ENCODE measurements around the gene UBASH3B. TPM values are rescaled to one million over a fixed set of nuclear protein-coding genes. Genes with fewer than 3 reads are reported as not detected.

UBASH3B gene
- total RNA-seq, 1 donor from 2014 or later, result 2.0 TPM

GRCh38 chr11:122646549-122647340 is 8.8 kb upstream of the UBASH3B start:
- Histone ChIP-seq H2AFZ (replicated peaks) (no peak overlapping the region), H4K20me1 (ENCODE audit: low read depth) (no peaks in the 10 kb centered on the region), H3K9ac (no peak overlapping the region), H3K27ac (no peak overlapping the region), H3K27me3 (no peaks in the 10 kb centered on the region), H3F3A (ENCODE audit: low read depth) (no peaks in the 10 kb centered on the region), H3K4me2 (no peak overlapping the region), H3K36me3 (no peaks in the 10 kb centered on the region), H3K4me3 (no peak overlapping the region), H3K9me3 (ENCODE audit: low read depth) (no peaks in the 10 kb centered on the region), H3K4me1 (no peaks in the 10 kb centered on the region), H3K79me2 (ENCODE audit: low read depth) (no peaks in the 10 kb centered on the region)
- Mint-ChIP-seq H3K4me1 (no peaks in the 10 kb centered on the region), H3K4me3 (no peak overlapping the region), H3K9me3 (no peaks in the 10 kb centered on the region), H3K36me3 (no peaks in the 10 kb centered on the region), H3K27me3 (ENCODE audit: insufficient read depth, low read depth) (peaks cover 4% of the 10 kb centered on the region), H3K27ac (no peak overlapping the region)
- no peak for DNase-seq (ENCODE audit: low spot score)
- TF ChIP-seq CTCF (IDR thresholded peaks at IDR 0.05), result no peak
- TF ChIP-seq EZH2phosphoT487 (IDR thresholded peaks at IDR 0.05), result no peak
- TF ChIP-seq EZH2 (IDR thresholded peaks at IDR 0.05), result no peak

- Histone ChIP-seq H4K20me1 (ENCODE audit: low read depth) (no peaks in the 10 kb centered on the region), H2AFZ (replicated peaks) (no peak overlapping the region), H3K4me3 (no peak overlapping the region), H3F3A (ENCODE audit: low read depth) (no peaks in the 10 kb centered on the region), H3K27ac (no peak overlapping the region), H3K4me1 (no peaks in the 10 kb centered on the region), H3K9me3 (ENCODE audit: low read depth) (no peaks in the 10 kb centered on the region), H3K27me3 (peaks cover 6% of the 10 kb centered on the region), H3K36me3 (no peaks in the 10 kb centered on the region), H3K4me2 (no peak overlapping the region), H3K79me2 (ENCODE audit: low read depth) (no peaks in the 10 kb centered on the region), H3K9ac (no peak overlapping the region)
- Mint-ChIP-seq H3K36me3 (no peaks in the 10 kb centered on the region), H3K9me3 (no peaks in the 10 kb centered on the region), H3K4me1 (no peaks in the 10 kb centered on the region), H3K4me3 (no peak overlapping the region), H3K27me3 (ENCODE audit: insufficient read depth, low read depth) (peaks cover 4% of the 10 kb centered on the region), H3K27ac (no peak overlapping the region)
- no peak for DNase-seq (ENCODE audit: low spot score)
- TF ChIP-seq EZH2 (IDR thresholded peaks at IDR 0.05), result no peak
These were observed 7.7 kb upstream of the UBASH3B start for GRCh38 chr11:122647736-122648275.

GRCh38 chr11:122649116-122649515 is 6.4 kb upstream of the UBASH3B start:
- Histone ChIP-seq H2AFZ (replicated peaks) (no peak overlapping the region), H3K79me2 (ENCODE audit: low read depth) (no peaks in the 10 kb centered on the region), H3K27me3 (peaks cover 19% of the 10 kb centered on the region), H3F3A (ENCODE audit: low read depth) (peaks cover 3% of the 10 kb centered on the region), H3K4me1 (peaks cover 3% of the 10 kb centered on the region), H3K4me2 (no peak overlapping the region), H3K9me3 (ENCODE audit: low read depth) (no peaks in the 10 kb centered on the region), H3K4me3 (no peak overlapping the region), H3K27ac (no peak overlapping the region), H4K20me1 (ENCODE audit: low read depth) (no peaks in the 10 kb centered on the region), H3K36me3 (no peaks in the 10 kb centered on the region), H3K9ac (no peak overlapping the region)
- Mint-ChIP-seq H3K4me1 (no peaks in the 10 kb centered on the region), H3K27me3 (ENCODE audit: insufficient read depth, low read depth) (peaks cover 5% of the 10 kb centered on the region), H3K9me3 (no peaks in the 10 kb centered on the region), H3K27ac (no peak overlapping the region), H3K36me3 (no peaks in the 10 kb centered on the region), H3K4me3 (no peak overlapping the region)
- DNase-seq (ENCODE audit: low spot score), result no peak
- TF ChIP-seq CTCF (IDR thresholded peaks at IDR 0.05) (no peak), EZH2phosphoT487 (IDR thresholded peaks at IDR 0.05) (no peak), EZH2 (IDR thresholded peaks at IDR 0.05) (no peak)

- H3K9me3 ChIP-seq (ENCODE audit: low read depth), result no peaks in the 10 kb centered on the region
- peaks cover 6% of the 10 kb centered on the region for H4K20me1 ChIP-seq (ENCODE audit: low read depth)
- no peaks in the 10 kb centered on the region for H3K79me2 ChIP-seq (ENCODE audit: low read depth)
- H3K4me1 Mint-ChIP-seq, result peaks cover 7% of the 10 kb centered on the region
- TF ChIP-seq EZH2 (IDR thresholded peaks at IDR 0.05) (no peak), EZH2phosphoT487 (IDR thresholded peaks at IDR 0.05) (no peak), CTCF (IDR thresholded peaks at IDR 0.05) (no peak)
- peaks cover 3% of the 10 kb centered on the region for H3K4me1 ChIP-seq
- no peak overlapping the region for H3K4me3 ChIP-seq
- H3K4me2 ChIP-seq, result no peak overlapping the region
- H3K9ac ChIP-seq, result no peak overlapping the region
- peaks cover 32% of the 10 kb centered on the region for H3K27me3 ChIP-seq
- H3K36me3 ChIP-seq, result no peaks in the 10 kb centered on the region
- peaks cover 12% of the 10 kb centered on the region for H3F3A ChIP-seq (ENCODE audit: low read depth)
- H3K27ac Mint-ChIP-seq, result no peak overlapping the region
- peaks cover 5% of the 10 kb centered on the region for H3K27me3 Mint-ChIP-seq (ENCODE audit: insufficient read depth, low read depth)
- no peak overlapping the region for H2AFZ ChIP-seq (replicated peaks)
- H3K27ac ChIP-seq, result no peak overlapping the region
- no peak overlapping the region for H3K4me3 Mint-ChIP-seq
- no peaks in the 10 kb centered on the region for H3K9me3 Mint-ChIP-seq
- no peaks in the 10 kb centered on the region for H3K36me3 Mint-ChIP-seq
- DNase-seq (ENCODE audit: low spot score), result no peak
These were observed 4.9 kb upstream of the UBASH3B start for GRCh38 chr11:122650619-122651018.

Data from neural progenitor cell (in vitro differentiated cells).